ENCODE data around the gene TOP2A. TPM values are rescaled to one million over a fixed set of nuclear protein-coding genes. Genes with fewer than 3 reads are reported as not detected.

Gene TOP2A
- polyA plus RNA-seq, 1 of the 3 experiments (the other 2 are of a cell fraction) = 20.6 TPM

DNA sequence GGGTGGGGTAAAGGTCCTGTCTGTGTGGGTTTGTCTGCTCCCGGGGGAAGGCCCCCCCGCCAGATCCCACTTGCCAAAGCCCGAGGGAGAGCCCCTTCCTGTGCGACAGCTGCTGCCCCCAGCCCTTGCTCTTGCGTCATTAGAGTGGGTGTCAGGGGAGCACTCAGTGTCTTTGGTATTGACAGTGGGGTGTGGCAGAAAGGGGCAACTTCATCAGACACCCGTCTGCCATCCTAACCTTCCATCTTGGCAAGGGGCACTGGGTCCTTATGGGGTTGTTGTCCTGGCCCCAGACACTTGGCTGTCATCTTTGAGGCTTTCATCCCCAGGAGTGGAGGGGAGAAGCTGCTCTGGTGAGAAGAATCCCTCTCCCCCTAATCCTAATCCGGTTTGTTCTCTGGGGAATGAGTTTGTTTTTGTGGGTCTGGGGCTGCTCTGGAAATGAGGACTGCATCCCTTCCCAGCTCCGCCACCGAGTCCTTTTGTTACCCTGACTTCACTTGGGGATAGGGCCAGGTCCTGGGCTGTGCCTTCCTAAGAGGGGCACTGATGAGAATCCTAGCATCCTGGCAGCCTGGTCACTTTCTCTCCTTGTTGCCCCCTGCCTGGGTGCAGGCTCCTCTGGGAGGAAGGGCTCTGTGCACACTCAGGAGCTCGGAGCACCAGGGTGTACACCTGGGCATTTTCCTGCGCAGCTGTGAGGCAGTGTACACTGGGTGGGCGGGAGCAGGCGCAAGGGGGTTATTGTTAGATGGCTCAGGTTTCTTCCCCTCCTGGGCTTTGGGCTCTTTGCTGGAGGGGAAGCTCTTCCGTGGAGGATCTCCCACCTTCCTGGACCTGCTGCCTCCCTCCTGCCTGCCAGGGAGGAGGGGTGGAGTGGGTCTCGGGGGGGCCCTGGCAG is 74.2 kb downstream of the TOP2A start:
- Histone ChIP-seq H3F3A (replicated peaks; ENCODE audit: insufficient read depth) (peaks cover 15% of the 10 kb centered on the region), H3K9me3 (no peaks in the 10 kb centered on the region), H3K4me1 (ENCODE audit: control insufficient read depth in 1 of 2, insufficient read depth in 2 of 2, low read depth in 1 of 2, low read length in 1 of 2) (peaks cover 49 to 76% of the 10 kb centered on the region in 2 experiments), H3K36me3 (replicated peaks in 1 of 2; ENCODE audit: control insufficient read depth in 1 of 2, insufficient read depth in 2 of 2, low read length in 1 of 2) (peaks cover 3 to 10% of the 10 kb centered on the region in 2 experiments), H2AFZ (ENCODE audit: low read depth) (no peak overlapping the region), H3K4me2 (peak overlapping the region; percentile 97), H3K79me2 (ENCODE audit: insufficient read depth) (peaks cover 94% of the 10 kb centered on the region), H3K27me3 (ENCODE audit: insufficient read depth) (no peaks in the 10 kb centered on the region), H3K4me3 (ENCODE audit: low read depth in 2 of 2, low read length in 1 of 2) (peak overlapping the region; percentile 69 to 78), H3K9me2 (no peaks in the 10 kb centered on the region), H3K9ac (peak overlapping the region; percentile 75), H4K20me1 (ENCODE audit: insufficient read depth) (peaks cover 53% of the 10 kb centered on the region), H3K27ac (ENCODE audit: low read depth in 2 of 2, low read length in 1 of 2) (peak overlapping the region; percentile 69 to 99; a peak in 3 of 4 replicates)
- POLR2A ChIA-PET = interaction anchor here (0.6 to 2.7 kb wide), 4 partner anchors 12 to 227 kb away, joined by 3 to 15 read pairs (median 6); no protein-coding TSS in a partner anchor
- TF ChIP-seq, protein P1, sequence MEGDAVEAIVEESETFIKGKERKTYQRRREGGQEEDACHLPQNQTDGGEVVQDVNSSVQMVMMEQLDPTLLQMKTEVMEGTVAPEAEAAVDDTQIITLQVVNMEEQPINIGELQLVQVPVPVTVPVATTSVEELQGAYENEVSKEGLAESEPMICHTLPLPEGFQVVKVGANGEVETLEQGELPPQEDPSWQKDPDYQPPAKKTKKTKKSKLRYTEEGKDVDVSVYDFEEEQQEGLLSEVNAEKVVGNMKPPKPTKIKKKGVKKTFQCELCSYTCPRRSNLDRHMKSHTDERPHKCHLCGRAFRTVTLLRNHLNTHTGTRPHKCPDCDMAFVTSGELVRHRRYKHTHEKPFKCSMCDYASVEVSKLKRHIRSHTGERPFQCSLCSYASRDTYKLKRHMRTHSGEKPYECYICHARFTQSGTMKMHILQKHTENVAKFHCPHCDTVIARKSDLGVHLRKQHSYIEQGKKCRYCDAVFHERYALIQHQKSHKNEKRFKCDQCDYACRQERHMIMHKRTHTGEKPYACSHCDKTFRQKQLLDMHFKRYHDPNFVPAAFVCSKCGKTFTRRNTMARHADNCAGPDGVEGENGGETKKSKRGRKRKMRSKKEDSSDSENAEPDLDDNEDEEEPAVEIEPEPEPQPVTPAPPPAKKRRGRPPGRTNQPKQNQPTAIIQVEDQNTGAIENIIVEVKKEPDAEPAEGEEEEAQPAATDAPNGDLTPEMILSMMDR (IDR thresholded peaks at IDR 0.05) = no peak
- TF ChIP-seq MXI1 (IDR thresholded peaks at IDR 0.05; ENCODE audit: low read depth, low read length) (no peak), TCF12 (IDR thresholded peaks at IDR 0.05) (no peak)
- CTCF ChIA-PET = interaction anchor here (0.6 to 57.6 kb wide), 7 partner anchors 9 to 274 kb away, joined by 3 to 1706 read pairs (median 4); partner anchors contain the start of genes CDC6 and RARA
- DNase-seq = no peak
- 52% methylated on average over 12 of the region's 15 CpGs for WGBS (ENCODE audit: low lambda C conversion rate)

DNA sequence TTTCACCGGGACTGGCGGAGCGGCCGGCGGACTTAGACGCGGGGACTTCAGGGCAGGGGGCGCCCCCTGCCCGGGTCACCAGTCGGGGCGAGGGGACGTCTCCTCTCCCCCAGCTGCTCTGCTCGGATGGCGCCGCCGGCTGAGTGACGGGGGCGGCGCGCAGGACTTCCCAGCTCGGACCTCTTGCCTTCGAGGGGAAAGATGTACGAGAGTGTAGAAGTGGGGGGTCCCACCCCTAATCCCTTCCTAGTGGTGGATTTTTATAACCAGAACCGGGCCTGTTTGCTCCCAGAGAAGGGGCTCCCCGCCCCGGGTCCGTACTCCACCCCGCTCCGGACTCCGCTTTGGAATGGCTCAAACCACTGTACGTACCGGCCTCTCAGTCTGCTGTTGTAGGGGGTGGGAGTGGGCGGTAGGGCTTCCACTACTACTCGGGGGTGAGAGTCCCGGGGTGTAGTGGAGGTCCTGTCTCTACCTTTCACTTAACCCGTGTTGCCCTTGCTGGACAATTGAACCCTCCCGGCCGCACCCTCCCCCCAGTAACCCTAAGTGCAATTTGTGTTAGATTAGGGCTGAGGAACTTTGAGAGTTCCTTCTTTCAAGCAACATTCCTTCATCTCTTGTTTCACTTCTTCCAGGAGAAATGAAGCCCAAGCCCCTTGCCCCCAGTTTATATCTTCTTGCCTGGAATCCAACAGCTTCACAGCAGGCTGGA is 75.0 kb downstream of the TOP2A start:
- WGBS (ENCODE audit: low lambda C conversion rate) = 29% methylated on average over 28 of the region's 38 CpGs
- no peak overlapping the region for H2AFZ ChIP-seq (ENCODE audit: low read depth)
- TF ChIP-seq SMC3 (IDR thresholded peaks at IDR 0.05; ENCODE audit: low read depth, low read length) (no peak), EZH2phosphoT487 (IDR thresholded peaks at IDR 0.05; ENCODE audit: borderline replicate concordance, low read depth) (no peak), GABPA (IDR thresholded peaks at IDR 0.05; ENCODE audit: low read depth) (no peak), YY1 (IDR thresholded peaks at IDR 0.05; ENCODE audit: low read depth) (no peak), RCOR1 (IDR thresholded peaks at IDR 0.05; ENCODE audit: low read length) (no peak), TAF1 (IDR thresholded peaks at IDR 0.05; ENCODE audit: borderline replicate concordance, low read depth, low read length) (no peak), RFX5 (IDR thresholded peaks at IDR 0.05; ENCODE audit: low read length) (no peak)
- TF ChIP-seq, protein P1 (IDR thresholded peaks at IDR 0.05) = no peak
- TF ChIP-seq, protein P2, sequence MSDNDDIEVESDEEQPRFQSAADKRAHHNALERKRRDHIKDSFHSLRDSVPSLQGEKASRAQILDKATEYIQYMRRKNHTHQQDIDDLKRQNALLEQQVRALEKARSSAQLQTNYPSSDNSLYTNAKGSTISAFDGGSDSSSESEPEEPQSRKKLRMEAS (IDR thresholded peaks at IDR 0.05; ENCODE audit: low read depth) = no peak
- TF ChIP-seq, protein P3, sequence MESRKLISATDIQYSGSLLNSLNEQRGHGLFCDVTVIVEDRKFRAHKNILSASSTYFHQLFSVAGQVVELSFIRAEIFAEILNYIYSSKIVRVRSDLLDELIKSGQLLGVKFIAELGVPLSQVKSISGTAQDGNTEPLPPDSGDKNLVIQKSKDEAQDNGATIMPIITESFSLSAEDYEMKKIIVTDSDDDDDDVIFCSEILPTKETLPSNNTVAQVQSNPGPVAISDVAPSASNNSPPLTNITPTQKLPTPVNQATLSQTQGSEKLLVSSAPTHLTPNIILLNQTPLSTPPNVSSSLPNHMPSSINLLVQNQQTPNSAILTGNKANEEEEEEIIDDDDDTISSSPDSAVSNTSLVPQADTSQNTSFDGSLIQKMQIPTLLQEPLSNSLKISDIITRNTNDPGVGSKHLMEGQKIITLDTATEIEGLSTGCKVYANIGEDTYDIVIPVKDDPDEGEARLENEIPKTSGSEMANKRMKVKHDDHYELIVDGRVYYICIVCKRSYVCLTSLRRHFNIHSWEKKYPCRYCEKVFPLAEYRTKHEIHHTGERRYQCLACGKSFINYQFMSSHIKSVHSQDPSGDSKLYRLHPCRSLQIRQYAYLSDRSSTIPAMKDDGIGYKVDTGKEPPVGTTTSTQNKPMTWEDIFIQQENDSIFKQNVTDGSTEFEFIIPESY (IDR thresholded peaks at IDR 0.05; ENCODE audit: borderline replicate concordance, low read depth) = no peak
- TF ChIP-seq, protein P4, sequence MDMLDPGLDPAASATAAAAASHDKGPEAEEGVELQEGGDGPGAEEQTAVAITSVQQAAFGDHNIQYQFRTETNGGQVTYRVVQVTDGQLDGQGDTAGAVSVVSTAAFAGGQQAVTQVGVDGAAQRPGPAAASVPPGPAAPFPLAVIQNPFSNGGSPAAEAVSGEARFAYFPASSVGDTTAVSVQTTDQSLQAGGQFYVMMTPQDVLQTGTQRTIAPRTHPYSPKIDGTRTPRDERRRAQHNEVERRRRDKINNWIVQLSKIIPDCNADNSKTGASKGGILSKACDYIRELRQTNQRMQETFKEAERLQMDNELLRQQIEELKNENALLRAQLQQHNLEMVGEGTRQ (IDR thresholded peaks at IDR 0.05; ENCODE audit: borderline replicate concordance, low read depth, low read length) = no peak
- TF ChIP-seq, protein P5, sequence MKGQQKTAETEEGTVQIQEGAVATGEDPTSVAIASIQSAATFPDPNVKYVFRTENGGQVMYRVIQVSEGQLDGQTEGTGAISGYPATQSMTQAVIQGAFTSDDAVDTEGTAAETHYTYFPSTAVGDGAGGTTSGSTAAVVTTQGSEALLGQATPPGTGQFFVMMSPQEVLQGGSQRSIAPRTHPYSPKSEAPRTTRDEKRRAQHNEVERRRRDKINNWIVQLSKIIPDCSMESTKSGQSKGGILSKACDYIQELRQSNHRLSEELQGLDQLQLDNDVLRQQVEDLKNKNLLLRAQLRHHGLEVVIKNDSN (IDR thresholded peaks at IDR 0.05; ENCODE audit: borderline replicate concordance, low read depth) = no peak

More for the DNA sequence above, 75.0 kb downstream of the TOP2A start:
- ChIA-PET CTCF (interaction anchor here (1.2 to 57.6 kb wide), 5 partner anchors 11 to 217 kb away, joined by 4 to 1706 read pairs (median 14); partner anchors contain the start of genes CDC6 and RARA), POLR2A (interaction anchor here (1.0 to 2.7 kb wide), 3 partner anchors 9 to 39 kb away, joined by 4 to 15 read pairs (median 9); no protein-coding TSS in a partner anchor)
- H3K27ac ChIP-seq (ENCODE audit: low read depth in 2 of 2, low read length in 1 of 2) = peak overlapping the region; percentile 69 to 99; a peak in 3 of 4 replicates
- H3K4me3 ChIP-seq (ENCODE audit: low read depth in 2 of 2, low read length in 1 of 2) = peak overlapping the region; percentile 69 to 78
- peak overlapping the region; percentile 75 for H3K9ac ChIP-seq
- H3K9me2 ChIP-seq = no peaks in the 10 kb centered on the region
- peaks cover 53% of the 10 kb centered on the region for H4K20me1 ChIP-seq (ENCODE audit: insufficient read depth)
- H3K79me2 ChIP-seq (ENCODE audit: insufficient read depth) = peaks cover 94% of the 10 kb centered on the region
- no peaks in the 10 kb centered on the region for H3K9me3 ChIP-seq
- DNase-seq = no peak
- H3F3A ChIP-seq (replicated peaks; ENCODE audit: insufficient read depth) = peaks cover 15% of the 10 kb centered on the region
- H3K27me3 ChIP-seq (ENCODE audit: insufficient read depth) = no peaks in the 10 kb centered on the region
- peak overlapping the region; percentile 97 for H3K4me2 ChIP-seq
- H3K36me3 ChIP-seq (replicated peaks in 1 of 2; ENCODE audit: control insufficient read depth in 1 of 2, insufficient read depth in 2 of 2, low read length in 1 of 2) = peaks cover 0 to 15% of the 10 kb centered on the region in 2 experiments
- H3K4me1 ChIP-seq (ENCODE audit: control insufficient read depth in 1 of 2, insufficient read depth in 2 of 2, low read depth in 1 of 2, low read length in 1 of 2) = peaks cover 41 to 74% of the 10 kb centered on the region in 2 experiments
